ENCODE results near the gene NRXN3. TPM values are rescaled to one million over a fixed set of nuclear protein-coding genes. Genes with fewer than 3 reads are reported as not detected.

The NRXN3 gene
- total RNA-seq, 2 donors from 2014 or later = not detected

- Mint-ChIP-seq H3K27ac (no peak overlapping the region), H3K4me3 (no peak overlapping the region)
- no peak for ATAC-seq
Measured at GRCh38 chr14:79487632-79488031, 1317.5 kb downstream of the NRXN3 start.

GRCh38 chr14:79491161-79491560 is 1321.0 kb downstream of the NRXN3 start:
- Mint-ChIP-seq H3K27ac (no peak overlapping the region), H3K4me3 (no peak overlapping the region), H3K27me3 (no peaks in the 10 kb centered on the region), H3K36me3 (ENCODE audit: low read depth) (no peaks in the 10 kb centered on the region), H3K4me1 (no peaks in the 10 kb centered on the region)
- no peaks in the 10 kb centered on the region for H3K9me3 ChIP-seq (ENCODE audit: control insufficient read depth, low read length, poor library complexity, severe bottlenecking)
- ATAC-seq = no peak
- no peak for DNase-seq

More at GRCh38 chr14:79487632-79488031, 1317.5 kb downstream of the NRXN3 start:
- Mint-ChIP-seq H3K27me3 (no peaks in the 10 kb centered on the region), H3K4me1 (no peaks in the 10 kb centered on the region), H3K36me3 (ENCODE audit: low read depth) (no peaks in the 10 kb centered on the region)
- H3K9me3 ChIP-seq (ENCODE audit: control insufficient read depth, low read length, poor library complexity, severe bottlenecking) = no peaks in the 10 kb centered on the region
- no peak for DNase-seq

- no peaks in the 10 kb centered on the region for H3K4me1 Mint-ChIP-seq
- H3K4me3 Mint-ChIP-seq = no peak overlapping the region
- H3K27ac Mint-ChIP-seq = no peak overlapping the region
- H3K36me3 Mint-ChIP-seq (ENCODE audit: low read depth) = no peaks in the 10 kb centered on the region
- no peaks in the 10 kb centered on the region for H3K27me3 Mint-ChIP-seq
- no peak for DNase-seq
- ATAC-seq = no peak
- no peaks in the 10 kb centered on the region for H3K9me3 ChIP-seq (ENCODE audit: control insufficient read depth, low read length, poor library complexity, severe bottlenecking)
Measured at GRCh38 chr14:79493081-79493645, 1323.0 kb downstream of the NRXN3 start.

GRCh38 chr14:79496701-79497100 is 1326.5 kb downstream of the NRXN3 start:
- H3K27ac Mint-ChIP-seq = no peak overlapping the region
- no peak for ATAC-seq
- H3K4me3 Mint-ChIP-seq = no peak overlapping the region
- DNase-seq = no peak
- no peaks in the 10 kb centered on the region for H3K36me3 Mint-ChIP-seq (ENCODE audit: low read depth)
- no peaks in the 10 kb centered on the region for H3K27me3 Mint-ChIP-seq
- H3K4me1 Mint-ChIP-seq = no peaks in the 10 kb centered on the region
- H3K9me3 ChIP-seq (ENCODE audit: control insufficient read depth, low read length, poor library complexity, severe bottlenecking) = no peaks in the 10 kb centered on the region

- ATAC-seq (no peak), DNase-seq (no peak)
- H3K27ac Mint-ChIP-seq = no peak overlapping the region
- H3K36me3 Mint-ChIP-seq (ENCODE audit: low read depth) = no peaks in the 10 kb centered on the region
- H3K27me3 Mint-ChIP-seq = no peaks in the 10 kb centered on the region
- H3K4me1 Mint-ChIP-seq = no peaks in the 10 kb centered on the region
- no peaks in the 10 kb centered on the region for H3K9me3 ChIP-seq (ENCODE audit: control insufficient read depth, low read length, poor library complexity, severe bottlenecking)
- H3K4me3 Mint-ChIP-seq = no peak overlapping the region
Measured at GRCh38 chr14:79500489-79500888, 1330.3 kb downstream of the NRXN3 start.

- no peaks in the 10 kb centered on the region for H3K27me3 Mint-ChIP-seq
- no peak for ATAC-seq
- no peak overlapping the region for H3K4me3 Mint-ChIP-seq
- no peak for DNase-seq
- no peak overlapping the region for H3K27ac Mint-ChIP-seq
- H3K36me3 Mint-ChIP-seq (ENCODE audit: low read depth) = no peaks in the 10 kb centered on the region
- H3K4me1 Mint-ChIP-seq = no peaks in the 10 kb centered on the region
- no peaks in the 10 kb centered on the region for H3K9me3 ChIP-seq (ENCODE audit: control insufficient read depth, low read length, poor library complexity, severe bottlenecking)
Measured at GRCh38 chr14:79502136-79502750, 1332.1 kb downstream of the NRXN3 start.

GRCh38 chr14:79502751-79503148 is 1332.6 kb downstream of the NRXN3 start:
- Mint-ChIP-seq H3K27me3 (no peaks in the 10 kb centered on the region), H3K4me3 (no peak overlapping the region), H3K36me3 (ENCODE audit: low read depth) (no peaks in the 10 kb centered on the region), H3K4me1 (no peaks in the 10 kb centered on the region), H3K27ac (no peak overlapping the region)
- no peaks in the 10 kb centered on the region for H3K9me3 ChIP-seq (ENCODE audit: control insufficient read depth, low read length, poor library complexity, severe bottlenecking)
- DNase-seq = no peak
- no peak for ATAC-seq

GRCh38 chr14:79510659-79511058 is 1340.5 kb downstream of the NRXN3 start:
- H3K9me3 ChIP-seq (ENCODE audit: control insufficient read depth, low read length, poor library complexity, severe bottlenecking) = no peaks in the 10 kb centered on the region
- ATAC-seq (no peak), DNase-seq (no peak)
- Mint-ChIP-seq H3K36me3 (ENCODE audit: low read depth) (no peaks in the 10 kb centered on the region), H3K4me3 (no peak overlapping the region), H3K4me1 (no peaks in the 10 kb centered on the region), H3K27ac (no peak overlapping the region), H3K27me3 (no peaks in the 10 kb centered on the region)

- ATAC-seq (no peak), DNase-seq (no peak)
- no peak overlapping the region for H3K4me3 Mint-ChIP-seq
- H3K4me1 Mint-ChIP-seq = no peaks in the 10 kb centered on the region
- H3K36me3 Mint-ChIP-seq (ENCODE audit: low read depth) = no peaks in the 10 kb centered on the region
- H3K9me3 ChIP-seq (ENCODE audit: control insufficient read depth, low read length, poor library complexity, severe bottlenecking) = no peaks in the 10 kb centered on the region
- no peak overlapping the region for H3K27ac Mint-ChIP-seq
- no peaks in the 10 kb centered on the region for H3K27me3 Mint-ChIP-seq
Measured at GRCh38 chr14:79511146-79511545, 1341.0 kb downstream of the NRXN3 start.

GRCh38 chr14:79513446-79513845 is 1343.3 kb downstream of the NRXN3 start:
- no peaks in the 10 kb centered on the region for H3K27me3 Mint-ChIP-seq
- H3K36me3 Mint-ChIP-seq (ENCODE audit: low read depth) = no peaks in the 10 kb centered on the region
- no peak overlapping the region for H3K27ac Mint-ChIP-seq
- no peak overlapping the region for H3K4me3 Mint-ChIP-seq
- DNase-seq = no peak
- ATAC-seq = no peak
- H3K4me1 Mint-ChIP-seq = no peaks in the 10 kb centered on the region
- H3K9me3 ChIP-seq (ENCODE audit: control insufficient read depth, low read length, poor library complexity, severe bottlenecking) = no peaks in the 10 kb centered on the region

- Mint-ChIP-seq H3K27me3 (no peaks in the 10 kb centered on the region), H3K27ac (no peak overlapping the region), H3K4me1 (no peaks in the 10 kb centered on the region), H3K36me3 (ENCODE audit: low read depth) (no peaks in the 10 kb centered on the region), H3K4me3 (no peak overlapping the region)
- ATAC-seq (no peak), DNase-seq (no peak)
- no peaks in the 10 kb centered on the region for H3K9me3 ChIP-seq (ENCODE audit: control insufficient read depth, low read length, poor library complexity, severe bottlenecking)
Measured at GRCh38 chr14:79514700-79515099, 1344.5 kb downstream of the NRXN3 start.

- Mint-ChIP-seq H3K27me3 (no peaks in the 10 kb centered on the region), H3K4me3 (no peak overlapping the region)
- no peak for ATAC-seq
Measured at GRCh38 chr14:79515158-79515557, 1345.0 kb downstream of the NRXN3 start.

GRCh38 chr14:79516009-79516408 is 1345.8 kb downstream of the NRXN3 start:
- Mint-ChIP-seq H3K36me3 (ENCODE audit: low read depth) (no peaks in the 10 kb centered on the region), H3K27ac (no peak overlapping the region), H3K4me3 (no peak overlapping the region), H3K27me3 (no peaks in the 10 kb centered on the region), H3K4me1 (no peaks in the 10 kb centered on the region)
- H3K9me3 ChIP-seq (ENCODE audit: control insufficient read depth, low read length, poor library complexity, severe bottlenecking) = no peaks in the 10 kb centered on the region
- no peak for ATAC-seq
- DNase-seq = no peak

More at GRCh38 chr14:79515158-79515557, 1345.0 kb downstream of the NRXN3 start:
- H3K9me3 ChIP-seq (ENCODE audit: control insufficient read depth, low read length, poor library complexity, severe bottlenecking) = no peaks in the 10 kb centered on the region
- DNase-seq = no peak
- H3K36me3 Mint-ChIP-seq (ENCODE audit: low read depth) = no peaks in the 10 kb centered on the region
- H3K27ac Mint-ChIP-seq = no peak overlapping the region
- H3K4me1 Mint-ChIP-seq = no peaks in the 10 kb centered on the region

- H3K36me3 Mint-ChIP-seq (ENCODE audit: low read depth) = no peaks in the 10 kb centered on the region
- H3K4me1 Mint-ChIP-seq = no peaks in the 10 kb centered on the region
- H3K9me3 ChIP-seq (ENCODE audit: control insufficient read depth, low read length, poor library complexity, severe bottlenecking) = no peaks in the 10 kb centered on the region
- no peak for ATAC-seq
- H3K4me3 Mint-ChIP-seq = no peak overlapping the region
- no peaks in the 10 kb centered on the region for H3K27me3 Mint-ChIP-seq
- H3K27ac Mint-ChIP-seq = no peak overlapping the region
- DNase-seq = no peak
Measured at GRCh38 chr14:79525416-79525815, 1355.2 kb downstream of the NRXN3 start.
